Large intestine (tissue), 3 donors: ENCODE measurements around the gene DUSP10. TPM values are rescaled to one million over a fixed set of nuclear protein-coding genes. Genes with fewer than 3 reads are reported as not detected.

Source experiments
- DNase-seq, 2 donors: peaks; one replicate each; pipeline versions ENCODE4 v3.0.0 to v3.0.0-alpha.2; 2013
- H3K27ac ChIP-seq: one replicate; pipeline ENCODE4 v1.5.1; 2013; ENCODE audit warnings: low read length
- H3K27me3 ChIP-seq: 2 replicates; pipeline ENCODE4 v1.6.1; 2013; ENCODE audit warnings: low read length; ENCODE audit not compliant: control insufficient read depth, insufficient read depth
- H3K36me3 ChIP-seq: 2 replicates; pipeline ENCODE4 v1.6.1; 2013; ENCODE audit warnings: low read length; ENCODE audit not compliant: control insufficient read depth, insufficient read depth
- H3K4me1 ChIP-seq: one replicate; pipeline ENCODE4 v1.6.1; 2013; ENCODE audit warnings: low read length; ENCODE audit not compliant: control insufficient read depth, insufficient read depth
- H3K4me3 ChIP-seq: one replicate; pipeline ENCODE4 v1.5.1; 2013; ENCODE audit warnings: low read length
- H3K9me3 ChIP-seq: one replicate; pipeline ENCODE4 v1.6.1; 2013; ENCODE audit warnings: mild to moderate bottlenecking, low read depth, low read length, moderate library complexity; ENCODE audit not compliant: control insufficient read depth
- WGBS: methylation state at CpG from one replicate; pipeline ENCODE4 v1.1.5; 2013; ENCODE audit warnings: low lambda C conversion rate; ENCODE audit not compliant: insufficient coverage; 5-methylcytosine and 5-hydroxymethylcytosine counted together
- polyA plus RNA-seq: library from polyadenylated mRNA; unstranded; fragments of 120-200 nt; gene quantifications from one replicate; pipeline ENCODE4 v1.2.1, GENCODE V29; 2013

The DUSP10 gene
- polyA plus RNA-seq, 1 donor, result 4.0 TPM

GRCh38 chr1:221722254-221723017, 19.5 kb downstream of the DUSP10 start:
- no peaks in the 10 kb centered on the region for H3K4me1 ChIP-seq
- no peak for DNase-seq
- no peak overlapping the region for H3K27ac ChIP-seq

DNA sequence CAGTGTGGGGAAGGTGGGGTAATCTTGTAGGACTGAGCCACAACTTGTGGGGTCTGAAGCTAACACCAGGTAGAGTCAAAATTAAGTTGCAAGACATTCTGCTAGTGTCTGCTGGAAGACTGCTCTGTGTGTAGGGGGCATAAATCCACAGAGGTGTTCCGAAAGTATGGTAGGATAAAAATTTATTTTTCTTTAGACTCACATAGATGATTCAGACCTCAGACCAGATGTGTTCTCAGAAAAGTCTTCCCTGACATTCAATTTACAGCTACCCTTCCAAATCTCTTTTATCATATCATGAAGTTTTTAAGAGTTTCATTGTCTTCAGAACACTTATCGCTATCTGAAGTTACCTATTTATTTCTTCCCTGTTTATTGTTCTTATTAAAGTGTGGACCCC, 21.3 kb downstream of the DUSP10 start:
- Histone ChIP-seq H3K27ac (no peak overlapping the region), H3K9me3 (no peaks in the 10 kb centered on the region), H3K36me3 (no peaks in the 10 kb centered on the region), H3K4me3 (no peak overlapping the region), H3K27me3 (no peaks in the 10 kb centered on the region), H3K4me1 (peaks cover 9% of the 10 kb centered on the region)
- DNase-seq, result no peak
- WGBS, result 100% methylated on average over 1 of the region's 2 CpGs

More at GRCh38 chr1:221722254-221723017, 19.5 kb downstream of the DUSP10 start:
- 82% methylated on average over 2 of the region's 3 CpGs for WGBS
- no peak overlapping the region for H3K4me3 ChIP-seq
- no peaks in the 10 kb centered on the region for H3K36me3 ChIP-seq
- H3K9me3 ChIP-seq, result no peaks in the 10 kb centered on the region
- H3K27me3 ChIP-seq, result no peaks in the 10 kb centered on the region

- Histone ChIP-seq H3K27ac (no peak overlapping the region), H3K9me3 (no peaks in the 10 kb centered on the region), H3K4me3 (no peak overlapping the region), H3K4me1 (peaks cover 9% of the 10 kb centered on the region), H3K36me3 (no peaks in the 10 kb centered on the region), H3K27me3 (no peaks in the 10 kb centered on the region)
- no CpG with 5 or more reads among the region's 2 CpGs for WGBS
- DNase-seq, result no peak
Observed at GRCh38 chr1:221719987-221720386, 21.9 kb downstream of the DUSP10 start.

DNA sequence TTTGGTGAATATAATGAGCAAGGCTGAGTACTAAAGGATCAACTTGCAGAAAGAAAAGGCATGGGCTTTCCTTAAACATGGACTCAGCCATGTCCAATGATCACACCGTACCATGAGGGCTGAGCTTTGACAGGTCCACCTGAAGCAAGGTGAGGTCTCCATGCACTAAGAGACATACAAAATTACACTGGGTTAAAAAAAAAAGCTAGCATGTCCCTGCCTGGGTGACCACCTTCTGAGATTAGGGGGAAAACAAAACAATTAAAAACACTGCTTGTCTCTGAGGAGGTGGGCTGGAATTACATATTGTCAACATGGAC, 22.7 kb downstream of the DUSP10 start:
- Histone ChIP-seq H3K4me3 (no peak overlapping the region), H3K9me3 (no peaks in the 10 kb centered on the region), H3K27me3 (no peaks in the 10 kb centered on the region), H3K36me3 (no peaks in the 10 kb centered on the region), H3K27ac (peak overlapping the region; percentile 14), H3K4me1 (peaks cover 9% of the 10 kb centered on the region)
- DNase-seq, result no peak
- no CpG with 5 or more reads among the region's 1 CpG for WGBS

DNA sequence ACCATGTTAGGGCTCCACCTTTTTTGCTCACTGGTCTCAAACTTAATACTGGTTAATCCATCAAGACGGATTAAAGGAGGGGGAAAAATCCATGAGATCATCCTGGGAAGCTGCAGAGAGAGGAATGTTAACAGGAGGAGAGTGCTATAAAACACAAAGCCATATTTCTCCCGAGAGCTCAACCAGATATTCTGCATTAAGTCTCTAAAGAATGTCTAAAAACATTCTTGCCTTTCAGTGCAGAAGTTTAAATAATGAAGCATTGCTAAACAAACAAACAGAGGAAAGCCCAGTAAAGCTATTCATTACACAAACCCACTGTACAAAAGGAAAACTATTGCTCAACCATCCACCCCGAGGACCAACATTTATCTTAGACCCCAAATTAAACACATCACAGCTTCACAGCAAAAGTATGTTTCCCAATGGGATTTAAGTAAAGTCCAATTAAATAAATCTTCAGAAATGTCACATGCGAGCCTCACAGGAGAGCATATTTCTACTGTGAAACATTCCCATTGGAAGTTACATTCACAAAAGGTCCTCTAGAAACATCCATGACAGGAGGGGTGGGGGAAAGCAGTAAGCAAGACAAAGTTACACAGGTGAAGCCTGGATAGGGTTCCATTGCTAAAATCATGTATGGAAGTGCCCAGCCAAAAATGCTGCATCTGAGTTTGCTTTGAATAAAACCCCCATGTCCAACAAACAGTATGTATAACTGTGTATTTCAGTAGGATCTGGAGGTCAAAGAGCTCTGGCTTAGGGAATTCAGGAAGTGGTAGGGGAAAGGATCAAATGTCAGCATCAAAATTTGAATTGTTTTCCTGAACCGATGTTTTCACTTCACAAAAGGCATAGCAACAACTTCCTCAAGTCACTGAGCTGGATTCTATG, 23.3 kb downstream of the DUSP10 start:
- DNase-seq, result peak in 1 of 2 donors; percentile 51
- WGBS, result no CpG with 5 or more reads among the region's 5 CpGs

DNA sequence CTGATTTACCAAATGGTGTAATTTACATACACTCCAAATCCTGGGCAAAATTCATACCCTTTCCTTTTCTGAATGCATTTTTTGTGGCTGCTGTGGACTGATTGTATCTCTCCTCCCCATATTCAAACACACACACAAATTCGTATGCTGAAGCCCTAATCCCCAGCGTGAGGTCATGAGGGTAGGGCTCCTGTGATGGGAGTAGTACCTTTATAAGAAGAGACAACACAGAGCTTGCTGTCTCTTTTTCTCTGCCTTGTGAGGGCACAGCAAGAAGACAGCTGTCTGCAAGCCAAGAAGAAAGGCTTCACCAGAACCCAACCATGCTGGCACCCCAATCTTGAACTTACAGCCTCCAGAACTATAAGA, 24.4 kb downstream of the DUSP10 start:
- Histone ChIP-seq H3K4me1 (peaks cover 9% of the 10 kb centered on the region), H3K27ac (peak overlapping the region; percentile 28)
- no CpG with 5 or more reads among the region's 2 CpGs for WGBS

More for the DNA sequence above, 23.3 kb downstream of the DUSP10 start:
- peaks cover 9% of the 10 kb centered on the region for H3K4me1 ChIP-seq
- peak overlapping the region; percentile 47 for H3K27ac ChIP-seq
- H3K9me3 ChIP-seq, result no peaks in the 10 kb centered on the region
- no peaks in the 10 kb centered on the region for H3K36me3 ChIP-seq
- H3K4me3 ChIP-seq, result no peak overlapping the region
- no peaks in the 10 kb centered on the region for H3K27me3 ChIP-seq

GRCh38 chr1:221716713-221717484, 25.0 kb downstream of the DUSP10 start:
- Histone ChIP-seq H3K4me1 (peaks cover 9% of the 10 kb centered on the region), H3K27ac (peak overlapping the region; percentile 48), H3K27me3 (no peaks in the 10 kb centered on the region), H3K4me3 (no peak overlapping the region), H3K36me3 (no peaks in the 10 kb centered on the region), H3K9me3 (no peaks in the 10 kb centered on the region)
- no peak for DNase-seq
- WGBS, result 18% methylated on average over 2 of the region's 7 CpGs

More for the DNA sequence above, 24.4 kb downstream of the DUSP10 start:
- Histone ChIP-seq H3K27me3 (no peaks in the 10 kb centered on the region), H3K36me3 (no peaks in the 10 kb centered on the region), H3K9me3 (no peaks in the 10 kb centered on the region), H3K4me3 (no peak overlapping the region)
- no peak for DNase-seq

GRCh38 chr1:221715321-221716169, 26.3 kb downstream of the DUSP10 start:
- Histone ChIP-seq H3K36me3 (no peaks in the 10 kb centered on the region), H3K4me3 (no peak overlapping the region), H3K27me3 (no peaks in the 10 kb centered on the region), H3K9me3 (no peaks in the 10 kb centered on the region), H3K27ac (peak overlapping the region; percentile 49), H3K4me1 (peaks cover 9% of the 10 kb centered on the region)
- WGBS, result no CpG with 5 or more reads among the region's 2 CpGs
- DNase-seq, result peak; percentile 21 to 60

DNA sequence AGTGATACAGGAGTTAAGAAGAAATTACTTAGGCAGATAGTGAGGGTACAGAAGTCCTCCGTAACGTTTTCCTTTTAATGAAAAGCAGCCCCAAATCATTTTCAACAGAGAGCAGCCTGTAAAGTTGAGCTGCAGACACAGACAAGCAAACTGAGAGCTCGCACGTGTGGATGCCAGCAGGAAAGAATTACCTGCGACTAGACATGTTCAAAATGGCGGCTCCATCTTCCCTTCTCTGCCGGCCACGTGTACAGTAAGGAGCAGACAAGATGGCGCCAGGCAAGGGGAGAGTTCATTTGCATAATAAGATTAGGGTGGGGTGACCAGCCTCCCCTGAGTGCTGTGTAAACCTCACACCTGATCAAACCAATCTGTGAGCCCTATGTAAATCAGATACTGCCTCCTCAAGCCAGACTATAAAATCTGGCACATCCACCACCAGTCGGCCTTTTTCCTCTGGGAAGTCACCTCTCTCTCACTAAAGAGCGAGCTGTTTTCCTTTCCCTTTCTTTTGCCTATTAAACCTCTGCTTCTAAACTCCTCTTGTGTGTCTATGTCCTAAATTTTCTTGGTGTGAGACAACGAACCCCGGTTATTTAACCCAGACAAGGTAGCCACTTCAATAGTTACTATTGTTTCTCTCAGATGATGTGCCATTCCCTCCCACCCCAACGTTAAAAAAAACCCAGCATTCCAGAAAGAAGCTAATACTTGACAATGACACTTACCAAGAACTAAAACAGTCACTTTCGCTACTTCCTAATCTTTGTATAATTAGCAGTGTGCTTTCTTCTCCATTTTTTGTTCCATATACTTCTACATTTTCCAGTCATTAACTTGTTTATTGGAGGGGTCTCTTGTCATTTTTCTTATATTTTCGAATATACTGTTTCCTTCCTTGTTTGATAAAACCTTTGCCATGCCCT, 27.4 kb downstream of the DUSP10 start:
- H3K27ac ChIP-seq, result peak overlapping the region; percentile 49
- no peak overlapping the region for H3K4me3 ChIP-seq
- 75% methylated on average over 4 of the region's 16 CpGs for WGBS
- no peaks in the 10 kb centered on the region for H3K27me3 ChIP-seq
- peaks cover 9% of the 10 kb centered on the region for H3K4me1 ChIP-seq
- H3K9me3 ChIP-seq, result no peaks in the 10 kb centered on the region
- DNase-seq, result no peak
- no peaks in the 10 kb centered on the region for H3K36me3 ChIP-seq
